PC-9 (cell line): ENCODE results near the gene LRRTM4.

Experiments used
- EZH2 ChIP-seq: fragments of 200-600 bp; sonication (generic); IDR thresholded peaks from 2 replicates; pipeline ENCODE4 v1.8.0; 2017; ENCODE audit warnings: antibody characterized with exemption, low read depth
- TF ChIP-seq, protein P1 (sequence below): fragments of 200-600 bp; sonication (generic); conservative IDR thresholded peaks from 2 replicates; pipeline ENCODE4 v1.6.1; 2017; ENCODE audit warnings: mixed run types, antibody characterized with exemption, mild to moderate bottlenecking, moderate library complexity

DNA sequence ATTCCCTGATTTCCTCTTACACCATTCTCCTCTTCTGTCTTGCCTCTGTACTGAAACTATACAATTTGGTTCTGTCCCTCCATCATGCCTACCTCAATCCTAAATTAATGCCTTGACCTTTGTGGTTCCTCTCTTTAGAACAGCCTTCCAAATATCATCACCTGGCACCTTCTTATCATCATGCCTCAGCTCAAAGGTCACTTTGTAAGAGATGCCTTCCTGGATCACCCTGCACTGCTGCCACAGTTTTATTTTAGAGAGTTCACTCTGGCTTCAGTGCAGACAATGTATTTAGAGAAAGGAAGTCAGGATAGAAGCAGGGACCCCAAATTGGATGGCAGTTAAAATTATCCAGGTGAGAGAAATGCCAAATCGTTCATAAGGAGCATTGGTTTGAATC lies 64.5 kb downstream of the LRRTM4 start:
- TF ChIP-seq, protein P1, sequence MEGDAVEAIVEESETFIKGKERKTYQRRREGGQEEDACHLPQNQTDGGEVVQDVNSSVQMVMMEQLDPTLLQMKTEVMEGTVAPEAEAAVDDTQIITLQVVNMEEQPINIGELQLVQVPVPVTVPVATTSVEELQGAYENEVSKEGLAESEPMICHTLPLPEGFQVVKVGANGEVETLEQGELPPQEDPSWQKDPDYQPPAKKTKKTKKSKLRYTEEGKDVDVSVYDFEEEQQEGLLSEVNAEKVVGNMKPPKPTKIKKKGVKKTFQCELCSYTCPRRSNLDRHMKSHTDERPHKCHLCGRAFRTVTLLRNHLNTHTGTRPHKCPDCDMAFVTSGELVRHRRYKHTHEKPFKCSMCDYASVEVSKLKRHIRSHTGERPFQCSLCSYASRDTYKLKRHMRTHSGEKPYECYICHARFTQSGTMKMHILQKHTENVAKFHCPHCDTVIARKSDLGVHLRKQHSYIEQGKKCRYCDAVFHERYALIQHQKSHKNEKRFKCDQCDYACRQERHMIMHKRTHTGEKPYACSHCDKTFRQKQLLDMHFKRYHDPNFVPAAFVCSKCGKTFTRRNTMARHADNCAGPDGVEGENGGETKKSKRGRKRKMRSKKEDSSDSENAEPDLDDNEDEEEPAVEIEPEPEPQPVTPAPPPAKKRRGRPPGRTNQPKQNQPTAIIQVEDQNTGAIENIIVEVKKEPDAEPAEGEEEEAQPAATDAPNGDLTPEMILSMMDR: no peak
- no peak for TF ChIP-seq EZH2
